ENCODE data around the gene LRRIQ4.

LRRIQ4 gene

DNA sequence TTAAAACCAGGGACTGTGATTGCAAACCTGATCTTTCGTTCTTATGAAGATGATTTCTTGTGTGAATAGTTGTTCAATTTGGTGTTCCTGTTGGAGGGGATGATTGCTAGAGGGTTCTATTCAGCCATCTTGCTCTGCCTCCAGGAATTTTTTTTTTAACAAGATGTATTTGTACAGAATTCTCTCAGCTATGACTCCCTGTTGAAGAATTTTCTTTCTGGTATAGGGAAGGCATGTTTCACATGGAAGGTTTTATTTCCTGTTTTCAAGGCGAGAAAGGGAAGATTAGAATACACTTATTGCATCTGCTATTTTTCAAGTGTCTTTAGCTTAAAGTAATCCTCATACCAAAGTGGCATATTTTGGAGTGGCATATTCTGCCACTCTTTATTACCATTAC, 5.6 kb downstream of the LRRIQ4 start:
- Histone ChIP-seq H3K4me2 (ENCODE audit: low read depth, low read length, poor library complexity, severe bottlenecking) (no peak overlapping the region), H3K27ac (ENCODE audit: low read depth, low read length) (no peak overlapping the region), H3K36me3 (ENCODE audit: low read length) (no peaks in the 10 kb centered on the region), H2AFZ (ENCODE audit: low read depth, low read length, severe bottlenecking) (no peak overlapping the region), H3K79me2 (ENCODE audit: insufficient read depth, low read length) (no peaks in the 10 kb centered on the region), H3K9ac (ENCODE audit: low read length) (no peak overlapping the region), H4K20me1 (ENCODE audit: low read depth, low read length) (no peaks in the 10 kb centered on the region), H3K9me3 (ENCODE audit: insufficient read depth, low read length) (no peaks in the 10 kb centered on the region), H3F3A (ENCODE audit: insufficient read depth) (no peaks in the 10 kb centered on the region), H3K4me3 (ENCODE audit: insufficient read depth, low read length, poor library complexity, severe bottlenecking) (no peak overlapping the region), H3K27me3 (ENCODE audit: low read length) (no peaks in the 10 kb centered on the region), H3K9me2 (replicated peaks; ENCODE audit: insufficient read depth, low read length) (no peaks in the 10 kb centered on the region)
- TF ChIP-seq EZH2phosphoT487 (conservative IDR thresholded peaks at IDR 0.05; ENCODE audit: low read length) = no peak
- TF ChIP-seq, protein P1, sequence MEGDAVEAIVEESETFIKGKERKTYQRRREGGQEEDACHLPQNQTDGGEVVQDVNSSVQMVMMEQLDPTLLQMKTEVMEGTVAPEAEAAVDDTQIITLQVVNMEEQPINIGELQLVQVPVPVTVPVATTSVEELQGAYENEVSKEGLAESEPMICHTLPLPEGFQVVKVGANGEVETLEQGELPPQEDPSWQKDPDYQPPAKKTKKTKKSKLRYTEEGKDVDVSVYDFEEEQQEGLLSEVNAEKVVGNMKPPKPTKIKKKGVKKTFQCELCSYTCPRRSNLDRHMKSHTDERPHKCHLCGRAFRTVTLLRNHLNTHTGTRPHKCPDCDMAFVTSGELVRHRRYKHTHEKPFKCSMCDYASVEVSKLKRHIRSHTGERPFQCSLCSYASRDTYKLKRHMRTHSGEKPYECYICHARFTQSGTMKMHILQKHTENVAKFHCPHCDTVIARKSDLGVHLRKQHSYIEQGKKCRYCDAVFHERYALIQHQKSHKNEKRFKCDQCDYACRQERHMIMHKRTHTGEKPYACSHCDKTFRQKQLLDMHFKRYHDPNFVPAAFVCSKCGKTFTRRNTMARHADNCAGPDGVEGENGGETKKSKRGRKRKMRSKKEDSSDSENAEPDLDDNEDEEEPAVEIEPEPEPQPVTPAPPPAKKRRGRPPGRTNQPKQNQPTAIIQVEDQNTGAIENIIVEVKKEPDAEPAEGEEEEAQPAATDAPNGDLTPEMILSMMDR (IDR thresholded peaks at IDR 0.05; ENCODE audit: insufficient read depth, low read length, poor library complexity, severe bottlenecking) = no peak

DNA sequence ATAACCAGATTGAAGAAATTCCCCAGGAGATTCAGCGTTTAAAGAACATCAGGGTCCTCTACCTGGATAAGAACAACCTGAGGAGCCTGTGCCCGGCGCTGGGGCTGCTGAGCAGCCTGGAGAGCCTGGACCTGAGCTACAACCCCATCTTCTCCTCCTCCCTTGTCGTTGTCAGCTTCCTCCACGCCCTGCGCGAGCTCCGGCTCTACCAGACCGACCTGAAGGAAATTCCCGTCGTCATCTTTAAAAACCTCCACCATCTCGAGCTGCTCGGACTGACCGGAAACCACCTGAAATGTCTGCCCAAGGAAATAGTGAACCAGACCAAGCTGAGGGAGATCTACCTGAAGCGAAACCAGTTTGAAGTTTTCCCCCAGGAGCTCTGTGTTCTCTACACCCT, 9.4 kb downstream of the LRRIQ4 start:
- no peak overlapping the region for H3K9ac ChIP-seq (ENCODE audit: low read length)
- no peaks in the 10 kb centered on the region for H3K79me2 ChIP-seq (ENCODE audit: insufficient read depth, low read length)
- no peak overlapping the region for H3K4me2 ChIP-seq (ENCODE audit: low read depth, low read length, poor library complexity, severe bottlenecking)
- H3K27ac ChIP-seq (ENCODE audit: low read depth, low read length) = no peak overlapping the region
- no peaks in the 10 kb centered on the region for H3K27me3 ChIP-seq (ENCODE audit: low read length)
- H3K9me3 ChIP-seq (ENCODE audit: insufficient read depth, low read length) = no peaks in the 10 kb centered on the region
- no peak overlapping the region for H3K4me3 ChIP-seq (ENCODE audit: insufficient read depth, low read length, poor library complexity, severe bottlenecking)
- H3K9me2 ChIP-seq (replicated peaks; ENCODE audit: insufficient read depth, low read length) = no peaks in the 10 kb centered on the region
- no peaks in the 10 kb centered on the region for H3K36me3 ChIP-seq (ENCODE audit: low read length)
- TF ChIP-seq, protein P1 (IDR thresholded peaks at IDR 0.05; ENCODE audit: insufficient read depth, low read length, poor library complexity, severe bottlenecking) = no peak
- no peak for TF ChIP-seq EZH2phosphoT487 (conservative IDR thresholded peaks at IDR 0.05; ENCODE audit: low read length)
- no peak overlapping the region for H2AFZ ChIP-seq (ENCODE audit: low read depth, low read length, severe bottlenecking)
- H3F3A ChIP-seq (ENCODE audit: insufficient read depth) = no peaks in the 10 kb centered on the region
- H4K20me1 ChIP-seq (ENCODE audit: low read depth, low read length) = no peaks in the 10 kb centered on the region

DNA sequence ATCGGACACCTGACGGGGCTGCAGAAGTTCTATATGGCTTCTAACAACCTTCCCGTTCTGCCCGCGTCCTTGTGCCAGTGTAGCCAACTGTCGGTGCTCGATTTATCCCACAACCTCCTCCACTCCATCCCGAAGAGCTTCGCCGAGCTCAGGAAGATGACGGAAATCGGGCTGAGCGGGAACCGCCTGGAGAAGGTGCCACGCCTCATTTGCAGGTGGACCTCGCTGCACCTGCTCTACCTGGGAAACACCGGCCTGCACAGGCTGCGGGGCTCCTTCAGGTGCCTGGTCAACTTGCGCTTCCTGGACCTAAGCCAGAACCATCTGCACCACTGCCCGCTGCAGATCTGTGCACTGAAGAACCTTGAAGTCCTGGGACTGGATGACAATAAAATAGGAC, 9.9 kb downstream of the LRRIQ4 start:
- Histone ChIP-seq H3K4me3 (ENCODE audit: insufficient read depth, low read length, poor library complexity, severe bottlenecking) (no peak overlapping the region), H3K9me3 (ENCODE audit: insufficient read depth, low read length) (no peaks in the 10 kb centered on the region), H4K20me1 (ENCODE audit: low read depth, low read length) (no peaks in the 10 kb centered on the region), H3K9me2 (replicated peaks; ENCODE audit: insufficient read depth, low read length) (no peaks in the 10 kb centered on the region), H3K27ac (ENCODE audit: low read depth, low read length) (no peak overlapping the region), H3K4me2 (ENCODE audit: low read depth, low read length, poor library complexity, severe bottlenecking) (no peak overlapping the region), H3K27me3 (ENCODE audit: low read length) (no peaks in the 10 kb centered on the region), H3K9ac (ENCODE audit: low read length) (no peak overlapping the region), H2AFZ (ENCODE audit: low read depth, low read length, severe bottlenecking) (no peak overlapping the region), H3F3A (ENCODE audit: insufficient read depth) (no peaks in the 10 kb centered on the region), H3K36me3 (ENCODE audit: low read length) (no peaks in the 10 kb centered on the region), H3K79me2 (ENCODE audit: insufficient read depth, low read length) (no peaks in the 10 kb centered on the region)
- TF ChIP-seq, protein P1 (IDR thresholded peaks at IDR 0.05; ENCODE audit: insufficient read depth, low read length, poor library complexity, severe bottlenecking) = no peak
- TF ChIP-seq EZH2phosphoT487 (conservative IDR thresholded peaks at IDR 0.05; ENCODE audit: low read length) = no peak
